Neural crest cell (in vitro differentiated cells): ENCODE data around the gene BEST2. TPM values are rescaled to one million over a fixed set of nuclear protein-coding genes. Genes with fewer than 3 reads are reported as not detected.

Source experiments
- DNase-seq: peaks from one replicate; pipeline ENCODE4 v3.0.0; 2021; ENCODE audit warnings: low read depth, mixed read lengths, low spot score
- H3K27ac Mint-ChIP-seq: one replicate; pipeline ENCODE4 v1.8.0; 2021; ENCODE audit warnings: mild to moderate bottlenecking, mixed read lengths; ENCODE audit not compliant: unreplicated experiment
- H3K27me3 Mint-ChIP-seq: 2 replicates; pipeline ENCODE4 v1.8.0; 2021; ENCODE audit warnings: low read depth, mild to moderate bottlenecking, mixed read lengths
- H3K36me3 Mint-ChIP-seq: 2 replicates; pipeline ENCODE4 v1.8.0; 2021; ENCODE audit warnings: low read depth, mild to moderate bottlenecking, mixed read lengths
- H3K4me1 Mint-ChIP-seq: 2 replicates; pipeline ENCODE4 v1.8.0; 2021; ENCODE audit warnings: mixed read lengths
- H3K4me3 Mint-ChIP-seq: one replicate; pipeline ENCODE4 v1.8.0; 2021; ENCODE audit warnings: mild to moderate bottlenecking, mixed read lengths
- H3K9me3 Mint-ChIP-seq: 2 replicates; pipeline ENCODE4 v1.8.0; 2021; ENCODE audit warnings: mixed read lengths
- CTCF ChIP-seq: fragments of 200-600 bp; sonication (generic); conservative IDR thresholded peaks from 2 replicates; pipeline ENCODE4 v1.5.0; 2021; ENCODE audit warnings: antibody characterized with exemption, mild to moderate bottlenecking
- total RNA-seq: library from RNA; stranded (reverse); gene quantifications from 2 replicates; pipeline ENCODE4 v1.2.1, GENCODE V29; 2021

Gene BEST2
- total RNA-seq, 1 donor from 2014 or later, result not detected

GRCh38 chr19:12720296-12720695, 31.3 kb upstream of the BEST2 start:
- Mint-ChIP-seq H3K36me3 (peaks cover 16% of the 10 kb centered on the region), H3K27ac (peak overlapping the region; percentile 78), H3K4me3 (peak overlapping the region; percentile 82), H3K9me3 (no peaks in the 10 kb centered on the region), H3K27me3 (peaks cover 10% of the 10 kb centered on the region), H3K4me1 (peaks cover 35% of the 10 kb centered on the region)
- no peak for DNase-seq
- no peak for TF ChIP-seq CTCF

- Mint-ChIP-seq H3K27ac (peak overlapping the region; percentile 96), H3K27me3 (peaks cover 10% of the 10 kb centered on the region), H3K9me3 (no peaks in the 10 kb centered on the region), H3K4me1 (peaks cover 35% of the 10 kb centered on the region), H3K36me3 (peaks cover 16% of the 10 kb centered on the region), H3K4me3 (peak overlapping the region; percentile 100)
- no peak for TF ChIP-seq CTCF
- DNase-seq, result no peak
These were observed 30.5 kb upstream of the BEST2 start for GRCh38 chr19:12720851-12721655.

GRCh38 chr19:12721656-12722565, 29.7 kb upstream of the BEST2 start:
- Mint-ChIP-seq H3K36me3 (peaks cover 11% of the 10 kb centered on the region), H3K27ac (peak overlapping the region; percentile 100)

GRCh38 chr19:12722566-12723380, 28.8 kb upstream of the BEST2 start:
- TF ChIP-seq CTCF, result no peak
- H3K4me3 Mint-ChIP-seq, result peak overlapping the region; percentile 100
- H3K4me1 Mint-ChIP-seq, result peaks cover 40% of the 10 kb centered on the region
- H3K27ac Mint-ChIP-seq, result peak overlapping the region; percentile 100
- peaks cover 10% of the 10 kb centered on the region for H3K27me3 Mint-ChIP-seq
- H3K36me3 Mint-ChIP-seq, result peaks cover 12% of the 10 kb centered on the region
- peak; percentile 91 for DNase-seq
- no peaks in the 10 kb centered on the region for H3K9me3 Mint-ChIP-seq

More at GRCh38 chr19:12721656-12722565, 29.7 kb upstream of the BEST2 start:
- no peak for TF ChIP-seq CTCF
- peaks cover 40% of the 10 kb centered on the region for H3K4me1 Mint-ChIP-seq
- peak; percentile 49 for DNase-seq
- H3K27me3 Mint-ChIP-seq, result peaks cover 10% of the 10 kb centered on the region
- no peaks in the 10 kb centered on the region for H3K9me3 Mint-ChIP-seq
- peak overlapping the region; percentile 100 for H3K4me3 Mint-ChIP-seq

- DNase-seq, result no peak
- Mint-ChIP-seq H3K4me1 (peaks cover 40% of the 10 kb centered on the region), H3K36me3 (peaks cover 15% of the 10 kb centered on the region), H3K4me3 (peak overlapping the region; percentile 100), H3K27me3 (peaks cover 10% of the 10 kb centered on the region), H3K27ac (peak overlapping the region; percentile 100), H3K9me3 (no peaks in the 10 kb centered on the region)
- TF ChIP-seq CTCF, result no peak
These were observed 28.3 kb upstream of the BEST2 start for GRCh38 chr19:12723381-12723640.
